GM23338 (cell line): ENCODE data around the gene MELK. TPM values are rescaled to one million over a fixed set of nuclear protein-coding genes. Genes with fewer than 3 reads are reported as not detected.

Experiments
- ATAC-seq: fragments of 200-7000 bp; cut with Tn5 transposase; 3 replicates; pipeline ENCODE4 v1.9.1; 2020
- DNase-seq: peaks from one replicate; pipeline ENCODE4 v3.0.0-alpha.2; 2015; ENCODE audit warnings: low spot score
- H2AFZ ChIP-seq: fragments of 200-600 bp; sonication (generic); 2 replicates; pipeline ENCODE4 v1.8.0; 2016; ENCODE audit warnings: antibody characterized with exemption, mild to moderate bottlenecking, moderate library complexity
- H3F3A ChIP-seq: fragments of 200-600 bp; sonication (generic); replicated peaks from 2 replicates; pipeline ENCODE4 v1.8.0; 2017; ENCODE audit warnings: antibody characterized with exemption, mixed run types, low read depth
- H3K27ac ChIP-seq: fragments of 200-600 bp; sonication (generic); 2 replicates; pipeline ENCODE4 v1.6.1; 2016; ENCODE audit warnings: low read depth
- H3K27me3 ChIP-seq: fragments of 200-600 bp; sonication (generic); 2 replicates; pipeline ENCODE4 v1.8.0; 2016; ENCODE audit warnings: mild to moderate bottlenecking, mixed run types, moderate library complexity; ENCODE audit not compliant: insufficient read depth
- H3K36me3 ChIP-seq: fragments of 200-600 bp; sonication (generic); 2 replicates; pipeline ENCODE4 v1.8.0; 2016; ENCODE audit warnings: mild to moderate bottlenecking; ENCODE audit not compliant: insufficient read depth
- H3K4me1 ChIP-seq: fragments of 200-600 bp; sonication (generic); 2 replicates; pipeline ENCODE4 v1.8.0; 2016; ENCODE audit warnings: mild to moderate bottlenecking, moderate library complexity; ENCODE audit not compliant: insufficient read depth
- H3K4me2 ChIP-seq: fragments of 200-600 bp; sonication (generic); 2 replicates; pipeline ENCODE4 v1.7.1; 2017; ENCODE audit warnings: mixed run types
- H3K4me3 ChIP-seq: fragments of 200-600 bp; sonication (generic); 2 replicates; pipeline ENCODE4 v1.6.1; 2016; ENCODE audit warnings: mixed run types
- H3K79me2 ChIP-seq: fragments of 200-600 bp; sonication (generic); replicated peaks from 2 replicates; pipeline ENCODE4 v1.8.0; 2017; ENCODE audit warnings: mild to moderate bottlenecking; ENCODE audit not compliant: insufficient read depth
- H3K9me2 ChIP-seq: fragments of 200-600 bp; sonication (generic); 2 replicates; pipeline ENCODE4 v1.8.0; 2017; ENCODE audit not compliant: insufficient read depth
- H4K20me1 ChIP-seq: fragments of 200-600 bp; sonication (generic); replicated peaks from 2 replicates; pipeline ENCODE4 v1.8.0; 2017; ENCODE audit warnings: mild to moderate bottlenecking; ENCODE audit not compliant: insufficient read depth
- H3K27ac Mint-ChIP-seq: 2 replicates; pipeline ENCODE4 v1.8.0; 2020; ENCODE audit warnings: inconsistent platforms, mild to moderate bottlenecking, moderate library complexity, mixed read lengths
- H3K27me3 Mint-ChIP-seq: 3 replicates; pipeline ENCODE4 v1.8.0; 2022; ENCODE audit warnings: low read depth, mild to moderate bottlenecking, moderate library complexity, mixed read lengths, inconsistent platforms; ENCODE audit not compliant: insufficient read depth, poor library complexity
- H3K36me3 Mint-ChIP-seq: 3 replicates; pipeline ENCODE4 v1.8.0; 2021; ENCODE audit warnings: low read depth, mild to moderate bottlenecking, inconsistent platforms, moderate library complexity, mixed read lengths
- H3K4me1 Mint-ChIP-seq: 3 replicates; pipeline ENCODE4 v1.8.0; 2020; ENCODE audit warnings: mild to moderate bottlenecking, inconsistent platforms, mixed read lengths
- H3K4me3 Mint-ChIP-seq: 3 replicates; pipeline ENCODE4 v1.8.0; 2021; ENCODE audit warnings: moderate library complexity, mild to moderate bottlenecking, inconsistent platforms, mixed read lengths
- H3K9me3 Mint-ChIP-seq: 3 replicates; pipeline ENCODE4 v1.8.0; 2020; ENCODE audit warnings: moderate library complexity, mild to moderate bottlenecking, inconsistent platforms, mixed read lengths
- CREB1 ChIP-seq: fragments of 250-450 bp; sonication (Bioruptor Pico); IDR thresholded peaks from 2 replicates; pipeline ENCODE4 v1.5.0; 2020; ENCODE audit warnings: low read depth, mild to moderate bottlenecking, moderate library complexity
- EZH2 ChIP-seq: fragments of 200-600 bp; sonication (generic); IDR thresholded peaks from one replicate; pipeline ENCODE4 v1.8.0; 2017; ENCODE audit warnings: antibody characterized with exemption, mild to moderate bottlenecking, low read depth; ENCODE audit not compliant: unreplicated experiment
- JUNB ChIP-seq: IDR thresholded peaks from one replicate; pipeline ENCODE4 v1.6.1; 2016; ENCODE audit warnings: antibody characterized with exemption; ENCODE audit not compliant: unreplicated experiment
- POLR2AphosphoS5 ChIP-seq: IDR thresholded peaks from 2 replicates; pipeline ENCODE4 v1.6.1; 2016; ENCODE audit warnings: antibody characterized with exemption, low read depth
- ZNF114 ChIP-seq: fragments of 250-450 bp; sonication (Bioruptor Pico); IDR thresholded peaks from 2 replicates; pipeline ENCODE4 v1.5.0; 2020; ENCODE audit warnings: mild to moderate bottlenecking, moderate library complexity
- polyA plus RNA-seq: library from polyadenylated mRNA; unstranded; fragments of >200 nt; fragmentation: Nextera tagmentation; extraction: Ambion mirVana; gene quantifications from 2 replicates; pipeline ENCODE4 v1.2.1, GENCODE V29; 2016
- total RNA-seq: library from RNA; depleted of rRNA; stranded (reverse); fragments of >200 nt; shearing (Covaris generic); gene quantifications from 2 replicates; pipeline ENCODE4 v1.2.3, GENCODE V29; 2014
- TF ChIP-seq, protein P1 (sequence below): fragments of 250-450 bp; sonication (Bioruptor Pico); IDR thresholded peaks from 2 replicates; pipeline ENCODE4 v1.5.0; 2020; ENCODE audit warnings: mild to moderate bottlenecking, moderate library complexity
- TF ChIP-seq, protein P2 (sequence below), 2 experiments: fragments of 200-600 bp in 1 of 2; sonication (generic) in 1 of 2; conservative IDR thresholded peaks; 2 replicates each; pipeline versions ENCODE4 v1.5.1 to v1.6.1; 2016 to 2017; ENCODE audit warnings: antibody characterized with exemption in 2 of 2, low read depth in 2 of 2, mild to moderate bottlenecking in 2 of 2, moderate library complexity in 1 of 2
- TF ChIP-seq, protein P3 (sequence below): IDR thresholded peaks from 2 replicates; pipeline ENCODE4 v1.6.1; 2016; ENCODE audit warnings: antibody characterized with exemption

Gene MELK
- total and polyA plus RNA-seq, 2 experiments from 2014 or later, result 37.2 to 55.7 TPM

DNA sequence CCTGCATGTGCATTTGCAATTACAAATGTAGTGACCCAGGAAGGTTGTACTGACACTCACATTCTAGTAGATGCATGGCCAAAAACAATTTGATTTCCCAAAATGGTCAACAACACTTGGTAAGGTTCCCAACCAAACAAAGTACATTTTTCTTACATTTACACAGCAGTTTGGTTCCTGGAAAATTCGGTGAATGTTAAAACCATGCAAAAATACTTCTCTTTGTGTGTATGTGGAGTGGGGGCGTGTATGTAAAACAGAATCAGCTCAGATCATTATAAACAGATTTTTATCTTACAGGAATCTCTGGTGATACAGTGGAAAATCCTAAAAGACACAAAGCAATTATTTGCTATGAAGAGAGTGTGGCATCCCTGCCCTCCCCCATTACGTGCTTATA, 25.1 kb upstream of the MELK start:
- Histone ChIP-seq H3K27me3 (no peaks in the 10 kb centered on the region), H3K4me2 (no peak overlapping the region), H3F3A (no peaks in the 10 kb centered on the region; the same call in 1 of the 2 replicates), H4K20me1 (no peaks in the 10 kb centered on the region), H3K9me2 (no peaks in the 10 kb centered on the region), H3K4me3 (no peak overlapping the region), H2AFZ (no peak overlapping the region), H3K36me3 (no peaks in the 10 kb centered on the region), H3K4me1 (0 out of 2 replicates have a peak, but pooled peaks cover 4% of the 10 kb centered on the region), H3K27ac (no peak overlapping the region), H3K79me2 (no peaks in the 10 kb centered on the region)
- H3K9me3 Mint-ChIP-seq, result no peaks in the 10 kb centered on the region
- H3K27me3 Mint-ChIP-seq, result peaks cover 4% of the 10 kb centered on the region
- no peaks in the 10 kb centered on the region for H3K36me3 Mint-ChIP-seq
- no peak for ATAC-seq
- no peak for DNase-seq
- TF ChIP-seq, protein P1, sequence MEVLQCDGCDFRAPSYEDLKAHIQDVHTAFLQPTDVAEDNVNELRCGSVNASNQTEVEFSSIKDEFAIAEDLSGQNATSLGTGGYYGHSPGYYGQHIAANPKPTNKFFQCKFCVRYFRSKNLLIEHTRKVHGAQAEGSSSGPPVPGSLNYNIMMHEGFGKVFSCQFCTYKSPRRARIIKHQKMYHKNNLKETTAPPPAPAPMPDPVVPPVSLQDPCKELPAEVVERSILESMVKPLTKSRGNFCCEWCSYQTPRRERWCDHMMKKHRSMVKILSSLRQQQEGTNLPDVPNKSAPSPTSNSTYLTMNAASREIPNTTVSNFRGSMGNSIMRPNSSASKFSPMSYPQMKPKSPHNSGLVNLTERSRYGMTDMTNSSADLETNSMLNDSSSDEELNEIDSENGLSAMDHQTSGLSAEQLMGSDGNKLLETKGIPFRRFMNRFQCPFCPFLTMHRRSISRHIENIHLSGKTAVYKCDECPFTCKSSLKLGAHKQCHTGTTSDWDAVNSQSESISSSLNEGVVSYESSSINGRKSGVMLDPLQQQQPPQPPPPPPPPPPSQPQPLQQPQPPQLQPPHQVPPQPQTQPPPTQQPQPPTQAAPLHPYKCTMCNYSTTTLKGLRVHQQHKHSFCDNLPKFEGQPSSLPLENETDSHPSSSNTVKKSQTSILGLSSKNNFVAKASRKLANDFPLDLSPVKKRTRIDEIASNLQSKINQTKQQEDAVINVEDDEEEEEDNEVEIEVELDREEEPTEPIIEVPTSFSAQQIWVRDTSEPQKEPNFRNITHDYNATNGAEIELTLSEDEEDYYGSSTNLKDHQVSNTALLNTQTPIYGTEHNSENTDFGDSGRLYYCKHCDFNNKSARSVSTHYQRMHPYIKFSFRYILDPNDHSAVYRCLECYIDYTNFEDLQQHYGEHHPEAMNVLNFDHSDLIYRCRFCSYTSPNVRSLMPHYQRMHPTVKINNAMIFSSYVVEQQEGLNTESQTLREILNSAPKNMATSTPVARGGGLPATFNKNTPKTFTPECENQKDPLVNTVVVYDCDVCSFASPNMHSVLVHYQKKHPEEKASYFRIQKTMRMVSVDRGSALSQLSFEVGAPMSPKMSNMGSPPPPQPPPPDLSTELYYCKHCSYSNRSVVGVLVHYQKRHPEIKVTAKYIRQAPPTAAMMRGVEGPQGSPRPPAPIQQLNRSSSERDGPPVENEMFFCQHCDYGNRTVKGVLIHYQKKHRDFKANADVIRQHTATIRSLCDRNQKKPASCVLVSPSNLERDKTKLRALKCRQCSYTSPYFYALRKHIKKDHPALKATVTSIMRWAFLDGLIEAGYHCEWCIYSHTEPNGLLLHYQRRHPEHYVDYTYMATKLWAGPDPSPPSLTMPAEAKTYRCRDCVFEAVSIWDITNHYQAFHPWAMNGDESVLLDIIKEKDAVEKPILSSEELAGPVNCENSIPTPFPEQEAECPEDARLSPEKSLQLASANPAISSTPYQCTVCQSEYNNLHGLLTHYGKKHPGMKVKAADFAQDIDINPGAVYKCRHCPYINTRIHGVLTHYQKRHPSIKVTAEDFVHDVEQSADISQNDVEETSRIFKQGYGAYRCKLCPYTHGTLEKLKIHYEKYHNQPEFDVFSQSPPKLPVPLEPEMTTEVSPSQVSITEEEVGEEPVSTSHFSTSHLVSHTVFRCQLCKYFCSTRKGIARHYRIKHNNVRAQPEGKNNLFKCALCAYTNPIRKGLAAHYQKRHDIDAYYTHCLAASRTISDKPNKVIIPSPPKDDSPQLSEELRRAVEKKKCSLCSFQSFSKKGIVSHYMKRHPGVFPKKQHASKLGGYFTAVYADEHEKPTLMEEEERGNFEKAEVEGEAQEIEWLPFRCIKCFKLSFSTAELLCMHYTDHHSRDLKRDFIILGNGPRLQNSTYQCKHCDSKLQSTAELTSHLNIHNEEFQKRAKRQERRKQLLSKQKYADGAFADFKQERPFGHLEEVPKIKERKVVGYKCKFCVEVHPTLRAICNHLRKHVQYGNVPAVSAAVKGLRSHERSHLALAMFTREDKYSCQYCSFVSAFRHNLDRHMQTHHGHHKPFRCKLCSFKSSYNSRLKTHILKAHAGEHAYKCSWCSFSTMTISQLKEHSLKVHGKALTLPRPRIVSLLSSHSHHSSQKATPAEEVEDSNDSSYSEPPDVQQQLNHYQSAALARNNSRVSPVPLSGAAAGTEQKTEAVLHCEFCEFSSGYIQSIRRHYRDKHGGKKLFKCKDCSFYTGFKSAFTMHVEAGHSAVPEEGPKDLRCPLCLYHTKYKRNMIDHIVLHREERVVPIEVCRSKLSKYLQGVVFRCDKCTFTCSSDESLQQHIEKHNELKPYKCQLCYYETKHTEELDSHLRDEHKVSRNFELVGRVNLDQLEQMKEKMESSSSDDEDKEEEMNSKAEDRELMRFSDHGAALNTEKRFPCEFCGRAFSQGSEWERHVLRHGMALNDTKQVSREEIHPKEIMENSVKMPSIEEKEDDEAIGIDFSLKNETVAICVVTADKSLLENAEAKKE (CRISPR knock-in tag), result no peak
- TF ChIP-seq, protein P2, sequence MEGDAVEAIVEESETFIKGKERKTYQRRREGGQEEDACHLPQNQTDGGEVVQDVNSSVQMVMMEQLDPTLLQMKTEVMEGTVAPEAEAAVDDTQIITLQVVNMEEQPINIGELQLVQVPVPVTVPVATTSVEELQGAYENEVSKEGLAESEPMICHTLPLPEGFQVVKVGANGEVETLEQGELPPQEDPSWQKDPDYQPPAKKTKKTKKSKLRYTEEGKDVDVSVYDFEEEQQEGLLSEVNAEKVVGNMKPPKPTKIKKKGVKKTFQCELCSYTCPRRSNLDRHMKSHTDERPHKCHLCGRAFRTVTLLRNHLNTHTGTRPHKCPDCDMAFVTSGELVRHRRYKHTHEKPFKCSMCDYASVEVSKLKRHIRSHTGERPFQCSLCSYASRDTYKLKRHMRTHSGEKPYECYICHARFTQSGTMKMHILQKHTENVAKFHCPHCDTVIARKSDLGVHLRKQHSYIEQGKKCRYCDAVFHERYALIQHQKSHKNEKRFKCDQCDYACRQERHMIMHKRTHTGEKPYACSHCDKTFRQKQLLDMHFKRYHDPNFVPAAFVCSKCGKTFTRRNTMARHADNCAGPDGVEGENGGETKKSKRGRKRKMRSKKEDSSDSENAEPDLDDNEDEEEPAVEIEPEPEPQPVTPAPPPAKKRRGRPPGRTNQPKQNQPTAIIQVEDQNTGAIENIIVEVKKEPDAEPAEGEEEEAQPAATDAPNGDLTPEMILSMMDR (conservative IDR thresholded peaks at IDR 0.05; ENCODE audit: low read depth in 2 of 2), result no peak
- no peak for TF ChIP-seq CREB1 (CRISPR knock-in tag)
- TF ChIP-seq JUNB, result no peak
- TF ChIP-seq, protein P3, sequence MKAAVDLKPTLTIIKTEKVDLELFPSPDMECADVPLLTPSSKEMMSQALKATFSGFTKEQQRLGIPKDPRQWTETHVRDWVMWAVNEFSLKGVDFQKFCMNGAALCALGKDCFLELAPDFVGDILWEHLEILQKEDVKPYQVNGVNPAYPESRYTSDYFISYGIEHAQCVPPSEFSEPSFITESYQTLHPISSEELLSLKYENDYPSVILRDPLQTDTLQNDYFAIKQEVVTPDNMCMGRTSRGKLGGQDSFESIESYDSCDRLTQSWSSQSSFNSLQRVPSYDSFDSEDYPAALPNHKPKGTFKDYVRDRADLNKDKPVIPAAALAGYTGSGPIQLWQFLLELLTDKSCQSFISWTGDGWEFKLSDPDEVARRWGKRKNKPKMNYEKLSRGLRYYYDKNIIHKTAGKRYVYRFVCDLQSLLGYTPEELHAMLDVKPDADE, result no peak
- TF ChIP-seq POLR2AphosphoS5, result no peak
- TF ChIP-seq EZH2, result no peak
- TF ChIP-seq ZNF114 (CRISPR knock-in tag), result no peak
- H3K27ac Mint-ChIP-seq, result no peak overlapping the region
- H3K4me3 Mint-ChIP-seq, result no peak overlapping the region
- H3K4me1 Mint-ChIP-seq, result peaks cover 9% of the 10 kb centered on the region; the same call in 2 of the 3 replicates
